DND-41 (cell line): Measurements from ENCODE around the gene CREB1.

ENCODE experiments used
- ATAC-seq: fragments of 200-7000 bp; cut with Tn5 transposase; 3 replicates; pipeline ENCODE4 v1.9.1; 2021; ENCODE audit warnings: low read depth; ENCODE audit not compliant: insufficient read depth
- DNase-seq: peaks from one replicate; pipeline ENCODE4 v3.0.0-alpha.2; 2020
- H2AFZ ChIP-seq: 2 replicates; pipeline ENCODE4 v1.6.0; 2012; ENCODE audit warnings: low read depth, low read length
- H3K27ac ChIP-seq: 2 replicates; pipeline ENCODE4 v1.5.1; 2012; ENCODE audit warnings: low read length, inconsistent platforms
- H3K27me3 ChIP-seq: fragments of 200-600 bp; sonication (generic); 2 replicates; pipeline ENCODE4 v1.6.0; 2012; ENCODE audit warnings: low read length, mild to moderate bottlenecking, inconsistent platforms; ENCODE audit not compliant: insufficient read depth, poor library complexity
- H3K36me3 ChIP-seq: 2 replicates; pipeline ENCODE4 v1.5.1; 2012; ENCODE audit warnings: low read length, inconsistent platforms; ENCODE audit not compliant: insufficient read depth
- H3K4me1 ChIP-seq: 2 replicates; pipeline ENCODE4 v1.5.1; 2012; ENCODE audit warnings: mild to moderate bottlenecking, low read length; ENCODE audit not compliant: insufficient read depth
- H3K4me2 ChIP-seq: 2 replicates; pipeline ENCODE4 v1.6.0; 2012; ENCODE audit warnings: mild to moderate bottlenecking, moderate library complexity, low read length, inconsistent platforms; ENCODE audit not compliant: insufficient read depth
- H3K4me3 ChIP-seq, 2 experiments: fragments of 200-600 bp in 1 of 2; shearing (Covaris generic) in 1 of 2; 2 replicates each; pipeline ENCODE4 v1.5.1; 2012 to 2016; ENCODE audit warnings: inconsistent platforms in 2 of 2, low read length in 2 of 2, mild to moderate bottlenecking in 2 of 2, low read depth in 1 of 2, moderate library complexity in 1 of 2
- H3K79me2 ChIP-seq: 2 replicates; pipeline ENCODE4 v1.6.0; 2012; ENCODE audit warnings: low read length, inconsistent platforms; ENCODE audit not compliant: insufficient read depth
- H3K9ac ChIP-seq: 2 replicates; pipeline ENCODE4 v1.6.0; 2012; ENCODE audit warnings: low read depth, mild to moderate bottlenecking, inconsistent platforms, low read length, moderate library complexity
- H3K9me3 ChIP-seq: 2 replicates; pipeline ENCODE4 v1.5.1; 2012; ENCODE audit warnings: low read length, moderate library complexity, mild to moderate bottlenecking, inconsistent platforms; ENCODE audit not compliant: insufficient read depth, severe bottlenecking
- H4K20me1 ChIP-seq: 2 replicates; pipeline ENCODE4 v1.6.0; 2012; ENCODE audit warnings: low read length; ENCODE audit not compliant: insufficient read depth
- EZH2 ChIP-seq: IDR thresholded peaks from 3 replicates; pipeline ENCODE4 v1.6.1; 2012; ENCODE audit warnings: borderline replicate concordance, low read depth, mild to moderate bottlenecking, moderate library complexity, low read length, inconsistent platforms; ENCODE audit not compliant: severe bottlenecking
- TF ChIP-seq, protein P1 (sequence below): IDR thresholded peaks from 2 replicates; pipeline ENCODE4 v1.5.1; 2012; ENCODE audit warnings: borderline replicate concordance, low read length, moderate library complexity, mild to moderate bottlenecking; ENCODE audit not compliant: poor library complexity, severe bottlenecking; ENCODE audit errors: extremely low read depth

CREB1 gene

DNA sequence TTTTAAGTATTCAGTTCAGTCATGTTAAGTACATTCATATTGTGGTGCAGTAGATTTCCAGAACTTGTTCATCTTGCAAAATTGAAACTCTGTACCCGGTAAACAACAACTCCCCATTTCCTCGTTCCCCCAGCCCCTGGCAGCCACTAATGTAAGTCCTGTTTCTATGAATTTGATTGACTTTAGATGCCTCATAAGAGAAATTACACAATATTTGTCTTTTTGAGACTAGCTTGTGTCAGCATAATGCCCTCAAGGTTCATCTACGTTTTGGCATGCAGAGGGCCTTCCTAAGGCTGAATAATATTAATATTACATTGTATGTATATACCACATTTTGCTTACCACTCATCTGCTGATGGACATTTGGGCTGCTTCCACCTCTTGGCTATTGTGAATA, 64.5 kb downstream of the CREB1 start:
- peaks cover 91% of the 10 kb centered on the region for H3K36me3 ChIP-seq
- no peak overlapping the region for H3K4me2 ChIP-seq
- no peak for DNase-seq
- H2AFZ ChIP-seq: no peak overlapping the region
- no peak overlapping the region for H3K4me3 ChIP-seq
- H3K4me1 ChIP-seq: no peaks in the 10 kb centered on the region
- H3K9ac ChIP-seq: no peak overlapping the region
- H3K9me3 ChIP-seq: peaks cover 20% of the 10 kb centered on the region
- ATAC-seq: no peak
- H3K27me3 ChIP-seq: no peaks in the 10 kb centered on the region
- no peak overlapping the region for H3K27ac ChIP-seq
- H4K20me1 ChIP-seq: no peaks in the 10 kb centered on the region; the same call in 1 of the 2 replicates
- H3K79me2 ChIP-seq: peaks cover 13% of the 10 kb centered on the region
- TF ChIP-seq EZH2: no peak
- TF ChIP-seq, protein P1, sequence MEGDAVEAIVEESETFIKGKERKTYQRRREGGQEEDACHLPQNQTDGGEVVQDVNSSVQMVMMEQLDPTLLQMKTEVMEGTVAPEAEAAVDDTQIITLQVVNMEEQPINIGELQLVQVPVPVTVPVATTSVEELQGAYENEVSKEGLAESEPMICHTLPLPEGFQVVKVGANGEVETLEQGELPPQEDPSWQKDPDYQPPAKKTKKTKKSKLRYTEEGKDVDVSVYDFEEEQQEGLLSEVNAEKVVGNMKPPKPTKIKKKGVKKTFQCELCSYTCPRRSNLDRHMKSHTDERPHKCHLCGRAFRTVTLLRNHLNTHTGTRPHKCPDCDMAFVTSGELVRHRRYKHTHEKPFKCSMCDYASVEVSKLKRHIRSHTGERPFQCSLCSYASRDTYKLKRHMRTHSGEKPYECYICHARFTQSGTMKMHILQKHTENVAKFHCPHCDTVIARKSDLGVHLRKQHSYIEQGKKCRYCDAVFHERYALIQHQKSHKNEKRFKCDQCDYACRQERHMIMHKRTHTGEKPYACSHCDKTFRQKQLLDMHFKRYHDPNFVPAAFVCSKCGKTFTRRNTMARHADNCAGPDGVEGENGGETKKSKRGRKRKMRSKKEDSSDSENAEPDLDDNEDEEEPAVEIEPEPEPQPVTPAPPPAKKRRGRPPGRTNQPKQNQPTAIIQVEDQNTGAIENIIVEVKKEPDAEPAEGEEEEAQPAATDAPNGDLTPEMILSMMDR: no peak

DNA sequence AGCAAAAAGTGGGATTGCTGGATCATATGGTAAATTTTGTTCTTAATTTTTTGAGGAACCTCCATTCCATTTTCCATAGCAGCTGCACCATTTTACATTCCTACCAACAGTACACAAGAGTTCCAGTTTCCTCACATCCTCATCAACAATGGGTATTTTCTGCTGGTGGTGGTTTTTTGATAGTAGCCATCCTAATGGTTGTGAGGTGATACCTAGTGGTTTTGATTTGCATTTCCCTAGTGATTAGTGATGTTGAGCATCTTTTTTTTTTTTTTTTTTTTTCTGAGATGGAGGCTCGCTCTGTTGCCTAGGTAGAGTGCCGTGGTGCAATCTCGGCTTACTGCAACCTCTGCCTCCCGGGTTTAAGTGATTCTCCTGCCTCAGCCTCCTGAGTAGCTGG, 65.0 kb downstream of the CREB1 start:
- Histone ChIP-seq H3K36me3 (peaks cover 86% of the 10 kb centered on the region), H3K27me3 (no peaks in the 10 kb centered on the region), H3K9me3 (peaks cover 20% of the 10 kb centered on the region), H3K27ac (no peak overlapping the region), H4K20me1 (no peaks in the 10 kb centered on the region; the same call in 1 of the 2 replicates), H3K4me2 (no peak overlapping the region), H3K4me3 (no peak overlapping the region), H3K4me1 (no peaks in the 10 kb centered on the region), H3K9ac (no peak overlapping the region), H3K79me2 (peaks cover 12% of the 10 kb centered on the region), H2AFZ (no peak overlapping the region)
- TF ChIP-seq, protein P1: no peak
- no peak for TF ChIP-seq EZH2
- no peak for ATAC-seq
- no peak for DNase-seq

DNA sequence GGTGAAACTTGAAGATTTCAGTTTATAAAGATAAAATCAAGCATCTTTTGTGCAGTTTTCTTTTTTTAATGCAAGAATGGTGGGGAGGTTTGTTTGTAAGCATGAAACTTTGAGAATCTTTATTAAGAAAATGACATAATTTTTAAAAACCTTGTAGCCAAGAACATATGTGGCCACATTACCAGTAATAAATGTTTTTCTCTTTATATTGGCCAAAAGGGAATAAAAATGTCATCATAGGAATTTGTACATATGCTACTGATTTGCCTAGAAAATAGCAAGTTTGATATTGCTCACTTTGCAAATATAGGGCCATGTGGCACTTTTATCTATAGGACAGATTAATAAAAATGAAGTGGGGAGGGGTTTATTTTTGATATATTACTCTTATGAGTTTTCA, 69.9 kb downstream of the CREB1 start:
- ATAC-seq: no peak
- H3K27ac ChIP-seq: no peak overlapping the region

More for the DNA sequence above, 69.9 kb downstream of the CREB1 start:
- peaks cover 50% of the 10 kb centered on the region for H3K36me3 ChIP-seq
- DNase-seq: no peak
- no peak overlapping the region for H3K4me3 ChIP-seq
- TF ChIP-seq EZH2: no peak
- TF ChIP-seq, protein P1: no peak
- no peak overlapping the region for H3K4me2 ChIP-seq
- H3K79me2 ChIP-seq: peaks cover 4% of the 10 kb centered on the region; the same call in 1 of the 2 replicates
- H3K4me1 ChIP-seq: no peaks in the 10 kb centered on the region
- H3K27me3 ChIP-seq: no peaks in the 10 kb centered on the region
- no peak overlapping the region for H3K9ac ChIP-seq
- H4K20me1 ChIP-seq: peaks cover 2% of the 10 kb centered on the region; the same call in 1 of the 2 replicates
- no peaks in the 10 kb centered on the region for H3K9me3 ChIP-seq
- H2AFZ ChIP-seq: no peak overlapping the region
